KBM-7 (cell line): ENCODE results near the gene ZFYVE28.
A peak's percentile ranks its signal among the peaks of the same experiment; 100 is the strongest.
"Not testable (repeated sequence)": the region's sequence is repeated elsewhere in the genome, so short reads cannot be mapped to it uniquely, and the experiment has no call there.

Source experiments
- DNase-seq: peaks from one replicate; pipeline ENCODE4 v3.0.0-alpha.2; 2015
- in situ Hi-C: fragments of 300-500 bp; cut with MboI; formaldehyde crosslinking; loops from 2 replicates; pipeline ENCODE4 v1.14.3; 2020; ENCODE audit warnings: low sequenced_read_pairs, low pct_unique_long_range_greater_than_20kb, mixed read lengths

Gene ZFYVE28

DNA sequence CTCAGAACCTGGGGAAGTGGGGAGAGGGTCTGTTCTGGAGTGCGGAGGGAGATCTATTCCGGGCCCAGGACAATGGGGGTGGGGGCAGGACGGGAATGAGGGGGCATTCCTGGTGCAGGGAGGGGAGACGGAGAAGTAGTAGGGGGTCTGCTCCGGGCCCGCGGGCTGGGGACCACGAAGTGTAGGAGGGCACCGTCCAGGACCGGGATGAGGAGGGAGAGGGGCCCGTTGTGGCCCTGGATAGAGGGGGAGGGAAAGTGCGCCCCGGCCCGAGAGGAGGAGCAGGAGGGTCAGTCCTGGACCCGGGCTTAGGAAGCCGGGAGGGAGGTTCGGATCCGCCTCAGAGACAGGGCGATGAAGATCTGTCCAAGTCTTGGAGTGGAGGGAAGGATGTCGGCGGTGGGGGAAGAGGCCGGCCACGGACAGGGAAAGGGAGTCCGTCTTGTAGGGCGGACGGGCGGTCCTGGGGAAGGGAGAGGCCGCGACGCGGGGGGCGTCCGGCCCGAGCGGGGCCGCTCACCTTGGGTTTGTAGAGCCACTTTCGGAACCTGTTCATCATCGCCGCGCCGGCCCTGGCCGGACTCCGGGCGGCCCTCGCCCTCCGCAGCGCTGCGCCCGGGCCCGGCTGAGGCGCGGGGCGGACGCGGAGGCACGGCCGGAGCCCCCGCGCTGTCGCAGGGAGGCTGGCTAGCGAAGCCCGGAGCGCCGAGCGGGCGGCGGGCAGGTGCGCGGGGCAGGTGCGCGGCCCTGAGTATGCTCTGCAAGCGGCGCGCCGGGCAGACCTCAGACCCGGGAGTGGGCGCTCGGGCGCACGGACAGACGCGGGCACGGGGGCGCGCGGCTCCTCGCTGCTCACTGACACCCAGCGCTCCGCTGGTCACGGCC, at the start of gene ZFYVE28:
ZFYVE28 (minus strand) TSS at position 881 of the 885 bp plus-strand sequence; CDS start at position 559, 322 bp downstream.
- in situ Hi-C loops, result no loop called here

DNA sequence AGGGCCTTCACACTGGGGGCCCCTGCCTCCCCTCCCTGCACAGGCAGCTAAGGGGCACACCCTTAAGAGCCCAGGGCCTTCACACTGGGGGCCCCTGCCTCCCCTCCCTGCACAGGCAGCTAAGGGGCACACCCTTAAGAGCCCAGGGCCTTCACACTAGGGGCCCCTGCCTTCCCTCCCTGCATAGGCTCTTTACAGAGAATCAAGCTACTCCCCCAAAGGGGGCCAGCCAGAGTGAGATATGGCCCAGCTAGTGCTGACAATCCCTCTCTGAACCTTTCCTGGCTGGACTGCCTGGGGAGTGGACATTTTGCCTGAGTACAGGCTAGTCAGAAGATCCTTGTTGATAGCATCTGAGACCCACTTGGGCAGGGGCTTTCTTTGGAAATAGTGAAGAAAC, 47.1 kb upstream of the ZFYVE28 start:
- in situ Hi-C loops, DNase-seq: not testable (repeated sequence)

More for the DNA sequence above, at the start of gene ZFYVE28:
- DNase-seq, result no peak

DNA sequence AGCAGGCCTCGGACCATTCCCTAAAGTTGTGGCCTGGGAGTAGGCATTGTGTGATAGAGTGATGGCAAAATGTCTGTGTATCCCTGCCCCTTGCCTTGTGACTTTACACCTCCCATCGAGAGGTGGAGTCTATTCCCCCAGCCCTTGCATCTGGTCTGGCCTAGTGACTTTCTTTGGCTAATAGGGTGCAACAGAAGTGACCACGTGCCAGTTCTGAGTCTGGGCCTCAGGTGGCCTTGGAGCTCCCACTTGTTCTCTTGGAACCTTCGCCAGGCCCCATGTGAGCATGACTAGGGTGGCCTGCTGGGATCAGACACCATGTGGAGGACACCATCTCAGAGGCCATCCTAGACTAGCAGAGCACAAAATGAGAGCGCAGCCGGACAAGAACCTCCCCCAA, 46.6 kb upstream of the ZFYVE28 start:
- no peak for DNase-seq
- in situ Hi-C loops, result no loop called here

DNA sequence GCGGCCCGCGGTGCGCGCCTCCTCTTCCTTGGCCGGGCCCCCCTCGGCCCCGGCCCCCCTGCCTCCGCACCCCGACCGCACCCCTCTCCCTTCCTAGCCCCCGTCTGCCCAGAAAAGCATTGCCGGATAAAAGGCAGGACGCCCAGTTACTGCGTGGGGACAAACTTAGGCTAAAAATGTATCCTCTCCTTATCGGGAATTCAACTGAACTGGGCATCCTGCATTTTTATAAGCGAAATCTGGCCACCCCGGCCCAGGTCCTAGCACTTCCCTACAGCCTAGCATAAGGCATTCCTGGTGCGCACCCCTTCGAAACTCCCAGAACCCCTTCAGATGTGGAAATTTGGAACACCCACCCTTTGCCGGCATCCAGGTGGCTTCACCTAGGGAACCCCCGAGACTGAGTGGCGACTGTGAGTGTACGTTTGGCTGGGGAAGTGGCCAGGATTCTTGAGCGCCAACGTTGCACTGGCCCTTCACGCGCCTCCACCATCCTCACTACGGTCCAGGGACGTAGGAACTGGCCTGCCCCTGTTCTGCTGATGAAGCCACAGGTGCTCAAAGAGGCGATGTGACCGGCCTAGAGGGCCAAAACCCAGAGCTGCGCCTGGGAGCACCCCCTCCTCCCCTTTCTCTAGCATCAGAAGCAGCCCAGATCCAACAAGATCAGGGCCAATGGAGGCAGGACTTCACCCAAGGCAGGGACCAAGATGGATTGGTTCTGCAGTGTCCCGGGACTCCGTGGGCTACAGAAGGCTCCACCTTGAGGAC, 44.7 kb upstream of the ZFYVE28 start:
- no peak for DNase-seq
- in situ Hi-C loops, result no loop called here

DNA sequence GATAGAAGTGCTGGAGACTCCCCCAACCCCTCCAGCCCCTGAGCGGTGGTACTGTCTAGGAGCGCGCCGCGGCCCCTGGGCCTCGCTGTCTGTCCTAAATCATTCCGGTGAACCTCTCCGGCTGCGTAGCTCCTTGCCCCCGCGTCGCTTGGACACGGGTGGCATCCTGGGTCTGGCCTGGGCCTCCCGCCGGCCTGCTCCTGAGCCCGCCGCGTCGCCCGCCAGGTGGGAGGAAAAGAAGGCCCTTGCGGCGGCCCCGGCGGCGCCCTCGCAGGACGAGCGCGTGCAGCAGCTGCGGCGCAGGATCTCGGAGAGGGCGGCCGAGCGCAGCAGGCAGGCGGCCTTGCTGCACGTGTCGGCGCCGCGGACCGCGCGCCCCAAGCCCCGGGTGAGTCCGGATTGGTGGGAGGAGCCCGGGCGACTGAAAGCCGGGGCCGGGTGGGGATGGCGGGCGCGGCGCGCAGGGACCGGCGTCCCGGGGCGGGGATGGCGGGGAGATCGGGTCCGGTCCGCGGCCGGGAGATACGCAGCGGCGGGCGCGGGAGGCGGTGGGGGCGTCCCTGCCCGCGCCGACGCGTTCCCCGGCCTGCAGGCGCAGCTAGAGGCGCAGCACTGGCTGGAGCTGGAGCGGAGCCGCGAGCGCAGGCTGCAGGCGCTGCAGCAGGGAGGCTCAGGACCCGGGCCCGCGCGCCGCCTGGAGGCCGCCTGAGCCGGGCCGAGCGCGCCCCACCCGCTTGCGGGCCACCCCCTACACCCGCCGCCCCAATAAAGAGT, 44.0 kb upstream of the ZFYVE28 start:
- in situ Hi-C loops, result no loop called here
- peak; percentile 47 for DNase-seq

DNA sequence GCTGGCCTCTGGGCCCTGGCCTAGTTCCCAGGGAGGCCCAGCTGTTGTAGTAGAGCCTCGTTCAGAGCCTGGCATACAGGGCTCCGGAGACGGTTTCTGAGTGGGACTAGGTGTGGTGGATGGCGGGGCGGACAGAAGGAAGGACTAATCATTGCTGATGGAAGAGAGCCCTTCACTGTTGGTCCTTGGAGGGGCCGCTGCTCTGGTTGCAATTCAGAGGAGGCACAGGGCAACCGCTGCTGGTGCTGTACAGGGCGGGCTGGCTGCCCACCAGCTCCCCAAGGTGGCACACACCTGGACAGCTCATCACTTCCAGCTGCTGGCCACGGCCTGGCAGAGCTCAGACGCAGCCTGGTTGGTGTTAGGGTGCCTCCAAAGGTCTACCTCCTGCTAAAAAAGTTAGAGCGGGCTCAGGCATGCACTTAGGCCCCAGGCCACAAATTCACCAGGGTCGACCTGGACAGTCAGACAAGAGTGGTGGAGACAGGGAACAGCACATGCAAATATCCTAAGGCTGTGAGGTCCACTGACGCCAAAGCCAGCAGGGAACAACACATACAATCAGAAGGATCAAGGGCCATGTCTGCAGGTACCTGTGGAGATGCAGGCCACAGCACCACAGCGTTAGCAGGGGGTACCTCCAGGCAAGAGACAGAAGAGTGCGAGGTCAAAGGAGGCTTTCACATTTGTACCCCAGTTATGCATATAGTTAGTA, 43.0 kb upstream of the ZFYVE28 start:
- in situ Hi-C loops, result no loop called here
- DNase-seq, result no peak

DNA sequence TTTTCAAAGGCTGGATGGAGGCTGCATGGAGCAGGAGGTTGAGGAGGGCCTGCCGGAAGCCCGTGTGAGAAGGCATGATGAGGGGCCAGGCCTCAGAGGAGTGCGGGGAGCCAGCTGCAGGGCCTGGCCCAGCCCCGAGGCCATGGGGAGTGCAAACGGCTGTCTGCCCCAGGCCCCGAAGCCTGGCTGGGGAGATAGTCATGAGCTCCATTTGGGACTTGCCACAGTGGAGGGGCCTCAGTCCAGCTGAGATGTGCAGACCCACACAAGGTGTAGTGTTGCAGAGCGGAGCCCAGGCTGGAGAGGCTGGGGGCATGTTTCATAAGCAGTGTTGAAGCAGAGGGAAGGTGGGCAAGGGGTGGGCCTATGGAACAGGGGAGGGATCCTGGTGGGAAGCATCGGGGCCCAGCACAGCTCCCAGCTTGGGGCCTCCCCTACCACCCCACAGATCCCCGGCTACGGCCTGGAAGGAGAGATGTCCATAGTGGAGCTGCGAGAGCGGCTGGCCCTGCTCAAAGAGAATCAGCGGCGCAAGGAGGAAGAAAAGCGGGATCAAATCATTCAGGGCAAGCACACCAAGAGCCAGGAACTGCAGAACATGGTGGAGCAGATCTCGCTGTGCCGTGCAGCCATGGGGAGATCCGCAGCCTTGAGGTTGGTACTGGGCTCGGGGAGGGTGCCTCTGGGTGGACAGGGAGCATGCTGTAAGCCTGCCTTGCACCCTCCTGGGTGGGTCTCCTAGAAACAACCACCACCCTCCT, 41.3 kb upstream of the ZFYVE28 start:
- in situ Hi-C loops, result no loop called here
- DNase-seq, result no peak

DNA sequence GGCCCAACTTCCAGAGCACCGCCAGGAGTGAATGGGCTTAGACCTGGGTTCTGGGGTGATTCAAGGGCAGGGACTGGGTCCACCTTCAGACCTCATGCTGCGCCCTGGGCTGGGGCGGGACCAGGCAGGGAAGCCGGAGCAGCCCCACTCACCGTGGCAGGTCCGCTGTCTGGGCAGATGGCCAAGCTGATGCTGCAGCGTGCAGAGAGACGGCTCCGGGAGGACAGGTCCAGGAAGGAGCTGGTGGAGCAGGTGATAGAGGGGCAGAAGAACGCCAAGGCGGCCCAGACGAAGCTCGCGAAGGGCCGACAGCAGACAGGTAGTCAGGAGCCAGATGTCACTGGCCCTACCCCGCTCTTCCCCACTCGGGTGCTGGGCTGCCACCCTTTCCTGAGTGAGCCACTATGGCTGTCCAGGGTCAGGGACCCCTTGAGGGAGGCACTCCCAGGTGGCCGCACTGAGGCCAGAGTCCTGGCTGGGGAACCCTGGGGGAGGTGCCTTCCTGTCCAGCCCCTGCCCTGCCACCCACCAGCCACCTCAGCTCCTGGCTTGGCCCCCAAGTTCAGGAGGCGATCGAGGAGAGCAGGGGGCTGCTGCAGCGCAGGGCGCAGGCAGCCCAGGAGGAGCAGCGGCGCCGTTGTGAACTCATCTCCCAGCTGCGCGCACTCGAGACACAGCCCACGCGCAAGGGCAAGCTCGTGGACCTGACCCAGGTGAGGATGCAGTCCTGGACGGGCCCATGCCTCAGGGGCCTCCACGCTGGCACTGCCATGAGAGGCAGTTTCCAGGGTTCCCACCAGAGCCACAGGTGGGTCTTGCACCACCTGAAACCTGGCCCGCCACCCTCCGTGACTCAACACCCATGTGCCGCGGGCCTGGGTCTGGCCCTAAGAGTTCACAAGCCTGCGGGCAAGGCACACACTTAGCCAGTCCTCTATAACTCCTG, 40.4 kb upstream of the ZFYVE28 start:
- no peak for DNase-seq
- in situ Hi-C loops, result no loop called here

DNA sequence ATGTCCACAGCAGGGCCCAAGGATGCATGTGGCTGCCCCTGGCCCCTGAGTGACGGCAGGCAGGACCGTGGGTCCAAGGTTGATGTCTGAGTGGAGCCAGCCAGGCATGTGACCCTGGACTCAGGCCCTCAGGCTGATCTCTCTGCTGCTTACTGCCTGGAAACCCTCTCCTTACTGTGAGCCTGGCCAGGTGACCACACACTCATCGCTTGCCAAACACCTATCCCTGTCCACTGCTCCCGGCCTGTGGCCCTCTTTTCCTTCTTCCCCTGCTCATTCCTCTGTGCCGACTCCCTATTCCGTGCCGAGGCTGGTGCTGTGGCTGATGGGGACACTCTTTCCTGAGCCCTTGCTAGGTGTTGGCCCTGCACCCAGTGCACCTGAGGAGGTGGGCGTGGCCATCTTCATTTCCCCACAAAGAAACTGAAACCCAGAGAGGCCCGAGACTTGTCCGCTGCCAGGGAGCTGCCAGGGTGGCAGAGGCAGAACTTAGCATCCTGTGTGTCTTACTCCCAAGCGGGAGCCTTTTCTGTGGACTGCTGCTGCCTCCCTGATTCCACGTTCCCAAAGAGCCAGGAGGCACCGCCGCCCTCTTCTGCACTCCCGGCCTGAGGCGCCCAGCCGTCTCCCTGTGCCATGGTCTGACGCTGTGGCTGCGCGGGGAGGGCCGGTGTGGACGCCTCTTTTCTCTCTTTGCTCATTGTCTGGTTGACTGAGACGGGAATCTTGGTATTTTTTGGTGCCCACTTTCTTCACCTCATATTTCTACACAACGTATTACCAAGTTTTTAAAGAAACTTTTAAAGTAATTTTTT, 39.2 kb upstream of the ZFYVE28 start:
- in situ Hi-C loops, result no loop called here
- no peak for DNase-seq

DNA sequence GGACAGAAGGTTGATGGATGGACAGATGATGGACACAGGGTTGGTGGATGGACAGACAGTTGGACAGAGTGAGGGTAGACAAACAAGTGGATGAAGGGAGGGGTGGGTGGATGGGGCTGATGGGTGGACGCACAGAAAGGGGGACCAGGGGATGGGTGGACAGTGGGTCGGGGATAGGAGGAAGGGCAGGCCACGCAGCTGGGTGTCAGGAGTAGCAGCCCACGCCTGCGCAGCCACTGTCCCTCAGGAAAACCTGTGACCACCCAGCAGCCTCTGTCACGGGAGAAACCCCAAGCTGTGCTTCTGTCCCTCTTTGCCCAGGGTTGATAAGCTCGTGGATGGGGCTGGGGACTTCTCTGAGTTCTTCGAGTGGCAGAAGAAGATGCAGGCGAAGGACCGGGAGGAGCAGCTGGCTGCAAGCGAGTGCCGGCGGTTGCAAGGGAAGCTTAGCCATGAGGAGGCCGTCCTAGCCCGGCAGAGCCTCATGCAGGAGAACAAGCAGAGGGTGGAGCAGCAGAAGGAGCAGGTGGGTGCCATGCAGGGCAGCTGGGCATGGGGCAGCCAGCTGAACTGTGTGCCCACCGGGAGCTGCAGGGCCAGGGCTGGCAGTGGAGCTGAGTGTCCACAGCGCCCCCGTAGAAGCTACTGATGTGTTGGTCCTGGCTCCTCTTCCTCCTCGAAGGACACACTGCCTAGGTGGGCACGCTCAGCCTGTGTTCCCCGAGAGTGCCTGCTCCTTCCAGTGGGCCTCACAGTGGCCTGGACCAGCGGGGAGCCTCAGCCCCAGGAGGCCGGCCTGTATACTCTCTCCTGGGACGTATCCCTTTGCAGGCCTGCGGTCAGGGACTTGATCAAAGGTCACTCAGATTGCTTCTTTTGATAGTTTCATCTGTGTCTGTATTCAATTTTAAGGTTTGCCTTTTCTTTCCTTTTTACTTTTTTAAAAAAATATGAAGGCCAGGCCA, 33.7 kb upstream of the ZFYVE28 start:
- in situ Hi-C loops, result no loop called here
- no peak for DNase-seq

DNA sequence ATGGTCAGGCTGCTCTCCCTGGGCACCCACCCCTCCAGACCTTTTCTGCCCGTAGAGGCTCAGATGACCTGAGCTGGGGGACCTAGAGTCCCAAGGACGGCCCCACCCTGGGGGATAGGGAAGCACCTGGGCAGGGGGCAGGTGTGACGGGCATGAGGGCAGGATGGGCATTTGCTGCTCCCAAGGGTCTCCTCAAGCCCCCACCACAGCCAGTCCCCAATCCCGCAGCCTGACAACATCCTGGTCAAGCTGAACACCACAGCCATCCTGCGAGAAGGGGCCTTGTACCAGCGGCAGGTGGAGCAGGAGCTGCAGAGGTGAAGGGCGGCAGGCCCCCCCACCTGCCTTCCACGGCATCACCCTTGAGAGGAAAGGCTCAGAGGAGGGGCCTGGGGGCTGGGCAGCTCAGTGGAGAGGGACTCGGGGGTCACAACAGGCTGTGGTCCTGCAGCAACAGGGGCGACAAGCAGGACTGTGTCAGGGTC, 32.6 kb upstream of the ZFYVE28 start:
- DNase-seq, result no peak
- in situ Hi-C loops, result no loop called here

DNA sequence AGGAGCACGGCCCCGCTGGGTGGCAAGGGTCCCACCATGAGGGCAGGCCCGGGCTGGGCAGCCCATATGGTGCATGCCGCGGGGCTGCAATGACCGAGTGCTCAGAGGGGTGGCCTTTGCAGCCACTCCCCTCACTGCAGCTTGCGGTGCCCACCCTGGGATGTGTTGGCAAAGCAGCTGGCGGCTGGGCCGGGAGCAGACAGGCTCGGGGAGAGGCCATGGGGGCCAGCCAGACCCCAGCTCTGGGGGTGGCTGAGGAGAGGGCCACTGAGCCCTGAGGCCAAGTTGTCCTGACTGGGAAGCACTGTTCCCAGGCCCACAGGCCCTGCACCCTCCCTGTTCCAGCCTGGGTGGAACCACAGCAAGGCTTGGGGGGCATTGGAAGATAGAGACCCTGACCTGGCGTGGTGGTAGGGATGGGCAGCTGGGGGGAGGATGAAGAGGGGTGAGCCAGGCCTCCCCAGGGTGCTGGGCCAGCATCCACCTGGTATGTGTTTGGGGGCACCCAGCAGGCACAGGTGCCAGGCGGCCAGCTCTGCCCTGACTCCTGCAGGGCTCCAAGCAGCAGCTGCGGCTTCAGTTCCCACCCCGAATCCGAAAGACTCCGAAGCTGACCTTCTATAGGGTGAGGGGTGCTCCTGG, 32.1 kb upstream of the ZFYVE28 start:
- in situ Hi-C loops, result no loop called here
- DNase-seq, result no peak

DNA sequence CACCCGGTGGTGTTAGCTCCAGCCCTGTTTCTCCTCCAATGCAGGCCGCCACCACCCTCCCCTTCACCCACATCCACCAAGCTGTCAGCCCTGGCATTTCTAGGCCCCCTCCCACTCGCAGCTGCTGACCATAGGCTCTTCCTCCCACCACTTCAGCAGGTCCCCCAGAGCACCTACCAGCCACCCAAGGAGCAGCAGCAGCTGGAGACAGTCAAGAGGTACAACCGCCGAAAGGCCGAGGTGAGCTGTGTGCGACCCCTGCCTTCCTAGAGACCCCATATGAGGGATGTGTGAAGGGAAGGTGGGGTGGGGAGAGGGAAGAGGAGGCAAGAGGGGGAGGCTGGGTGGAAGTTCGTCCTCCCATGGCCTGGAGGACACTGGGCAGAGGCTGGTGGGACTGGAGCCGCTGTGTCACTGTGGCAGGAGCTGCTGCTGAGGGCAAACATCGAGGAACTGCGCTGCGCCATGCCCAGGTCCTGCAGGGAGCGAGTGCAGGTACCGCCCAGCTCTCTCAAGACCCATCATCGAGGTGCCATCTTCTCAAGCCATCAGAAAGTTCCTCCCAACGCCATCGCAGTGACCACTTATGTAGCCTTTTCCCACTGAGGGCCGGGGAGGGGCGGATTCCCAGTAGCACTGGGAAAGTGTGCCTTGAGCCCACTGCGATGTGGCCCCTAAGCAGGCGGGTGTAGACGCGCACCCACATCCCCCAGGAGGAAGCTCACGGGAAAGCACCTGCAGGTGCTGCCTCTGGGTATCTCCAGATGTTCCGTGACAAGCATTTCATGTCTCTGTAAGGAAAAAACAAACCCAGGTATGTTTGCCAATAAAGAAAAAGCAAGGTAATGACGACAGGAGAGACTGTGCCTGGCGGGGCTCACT, 31.3 kb upstream of the ZFYVE28 start:
- in situ Hi-C loops, result no loop called here
- DNase-seq, result no peak

DNA sequence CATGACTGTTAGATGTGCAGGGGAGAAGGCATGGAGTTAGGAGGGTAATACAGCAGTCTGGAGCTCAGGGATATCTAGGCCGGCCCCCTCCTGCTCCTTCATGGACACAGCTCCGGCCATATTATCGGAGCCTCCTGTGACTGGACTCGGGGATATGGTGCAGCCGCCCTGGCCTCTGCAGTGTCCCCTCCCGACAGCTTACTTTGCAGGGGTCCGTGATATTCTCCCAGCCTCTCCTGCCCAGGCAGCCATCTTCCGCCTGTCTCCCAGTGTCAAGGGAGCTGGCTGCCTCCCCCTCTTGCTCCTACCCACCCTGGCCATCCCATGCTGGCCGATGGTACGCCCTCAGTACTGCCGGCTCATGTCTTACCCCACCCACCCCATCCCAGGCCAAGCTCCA, 30.6 kb upstream of the ZFYVE28 start:
- in situ Hi-C loops, result no loop called here
- DNase-seq, result no peak
